SH-SY5Y (cell line): ENCODE measurements around the gene TEX55.

Source experiments
- GATA2 ChIP-seq: IDR thresholded peaks from 2 replicates; pipeline ENCODE4 v1.6.1; 2011; ENCODE audit warnings: mild to moderate bottlenecking, low read depth, low read length
- GATA3 ChIP-seq: IDR thresholded peaks from 2 replicates; pipeline ENCODE4 v1.6.1; 2011; ENCODE audit warnings: low read depth, mild to moderate bottlenecking, low read length, moderate library complexity

DNA sequence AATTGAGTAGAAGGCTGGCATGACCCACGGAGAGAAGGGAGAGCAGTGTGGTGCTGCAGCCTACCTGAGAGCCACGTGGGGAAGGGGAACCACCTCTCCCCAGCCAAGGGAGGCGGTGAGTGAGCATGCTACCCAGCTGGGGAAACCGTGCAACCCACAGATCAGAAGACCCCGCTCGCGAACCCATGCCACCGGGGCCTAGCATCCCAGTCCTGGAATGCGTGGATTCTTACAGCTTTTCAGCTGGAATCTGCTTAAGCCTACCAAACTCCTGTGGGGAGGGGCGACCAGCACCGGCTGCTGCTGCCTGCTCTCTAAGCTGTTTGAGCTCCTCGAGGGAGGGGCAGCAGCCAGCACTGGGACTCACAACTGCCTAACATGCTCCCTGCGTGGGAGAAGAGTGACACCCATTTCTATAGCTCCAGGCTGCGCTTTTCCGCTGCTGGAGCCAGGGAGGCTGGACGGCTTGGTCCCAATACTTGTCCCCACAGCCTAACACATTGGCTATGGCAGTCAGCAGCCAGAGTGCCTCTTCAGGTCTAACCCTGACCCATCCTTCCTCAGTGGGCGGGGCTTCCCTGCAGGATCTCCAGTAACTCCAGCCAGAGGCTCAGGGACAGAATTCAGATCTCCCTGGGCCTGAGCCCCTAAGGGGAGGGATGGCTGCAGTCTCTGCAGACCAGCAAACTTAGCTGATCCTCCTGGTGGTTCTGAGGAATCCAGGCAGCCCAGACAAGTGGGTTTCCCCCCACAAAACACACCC lies 20.0 kb upstream of the TEX55 start:
- TF ChIP-seq GATA3 = no peak
- no peak for TF ChIP-seq GATA2
